Immature natural killer cell (primary cell): ENCODE measurements around the gene RHBDF2. TPM values are rescaled to one million over a fixed set of nuclear protein-coding genes. Genes with fewer than 3 reads are reported as not detected.

ENCODE experiments used
- DNase-seq, 3 donors: peaks; one replicate each; pipeline ENCODE4 v3.0.0; 2022; ENCODE audit warnings: mixed read lengths in 1 of 3
- H3K27ac Mint-ChIP-seq, 6 donors: one replicate each; pipeline ENCODE4 v1.8.0; 2020; ENCODE audit warnings: mixed read lengths in 6 of 6, mild to moderate bottlenecking in 5 of 6, inconsistent platforms in 4 of 6, moderate library complexity in 3 of 6
- H3K27me3 Mint-ChIP-seq, 3 donors: one replicate each; pipeline ENCODE4 v1.8.0; 2020 to 2021; ENCODE audit warnings: low read depth in 3 of 3, mild to moderate bottlenecking in 3 of 3, mixed read lengths in 3 of 3, moderate library complexity in 3 of 3, inconsistent platforms in 1 of 3
- H3K36me3 Mint-ChIP-seq, 3 donors: one replicate each; pipeline ENCODE4 v1.8.0; 2020; ENCODE audit warnings: mixed read lengths in 3 of 3, inconsistent platforms in 2 of 3, mild to moderate bottlenecking in 2 of 3
- H3K4me1 Mint-ChIP-seq, 2 donors: one replicate each; pipeline ENCODE4 v1.8.0; 2020; ENCODE audit warnings: inconsistent platforms in 2 of 2, mild to moderate bottlenecking in 2 of 2, mixed read lengths in 2 of 2, moderate library complexity in 1 of 2
- H3K4me3 Mint-ChIP-seq, 5 donors: one replicate each; pipeline ENCODE4 v1.8.0; 2020; ENCODE audit warnings: mild to moderate bottlenecking in 5 of 5, mixed read lengths in 5 of 5, inconsistent platforms in 3 of 5, moderate library complexity in 3 of 5
- H3K9me3 Mint-ChIP-seq, 6 donors: one replicate each; pipeline ENCODE4 v1.8.0; 2020; ENCODE audit warnings: mild to moderate bottlenecking in 6 of 6, mixed read lengths in 6 of 6, inconsistent platforms in 4 of 6, moderate library complexity in 3 of 6
- polyA plus RNA-seq, 3 donors: library from polyadenylated mRNA; unstranded; fragments of 300-500 nt; fragmentation: Illumina TruSeq; gene quantifications; one replicate each; pipeline ENCODE4 v1.2.3, GENCODE V29; 2021

Gene RHBDF2
- polyA plus RNA-seq, 3 donors from 2014 or later, result 19.3 to 90.5 (median 23.6) TPM

DNA sequence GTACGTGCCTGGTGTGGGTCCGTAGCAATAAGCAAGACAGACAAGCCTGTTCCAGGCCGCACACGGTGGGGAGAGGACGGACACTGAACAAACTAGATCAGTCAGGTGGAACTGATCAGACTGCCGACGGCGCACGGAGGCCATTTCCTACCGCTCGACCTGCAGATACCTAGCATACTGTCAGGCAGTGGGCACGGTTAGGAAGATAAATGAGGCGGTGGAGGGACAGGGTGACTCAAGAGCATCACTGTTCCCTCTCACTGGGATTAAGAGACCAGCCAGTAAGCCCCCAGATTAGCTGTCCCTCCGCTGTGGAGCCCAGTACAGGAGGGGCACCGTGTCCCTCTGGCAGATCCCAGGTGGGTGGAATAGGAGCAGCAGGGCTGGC is 29.0 kb downstream of the RHBDF2 start:
- Mint-ChIP-seq H3K27ac (no peak overlapping the region), H3K4me3 (no peak overlapping the region), H3K4me1 (no peaks in the 10 kb centered on the region), H3K9me3 (no peaks in the 10 kb centered on the region), H3K36me3 (peaks cover 3 to 17% (median 7%) of the 10 kb centered on the region in 3 donors), H3K27me3 (peaks cover 0 to 2% (median 1%) of the 10 kb centered on the region in 3 donors)
- no peak for DNase-seq

DNA sequence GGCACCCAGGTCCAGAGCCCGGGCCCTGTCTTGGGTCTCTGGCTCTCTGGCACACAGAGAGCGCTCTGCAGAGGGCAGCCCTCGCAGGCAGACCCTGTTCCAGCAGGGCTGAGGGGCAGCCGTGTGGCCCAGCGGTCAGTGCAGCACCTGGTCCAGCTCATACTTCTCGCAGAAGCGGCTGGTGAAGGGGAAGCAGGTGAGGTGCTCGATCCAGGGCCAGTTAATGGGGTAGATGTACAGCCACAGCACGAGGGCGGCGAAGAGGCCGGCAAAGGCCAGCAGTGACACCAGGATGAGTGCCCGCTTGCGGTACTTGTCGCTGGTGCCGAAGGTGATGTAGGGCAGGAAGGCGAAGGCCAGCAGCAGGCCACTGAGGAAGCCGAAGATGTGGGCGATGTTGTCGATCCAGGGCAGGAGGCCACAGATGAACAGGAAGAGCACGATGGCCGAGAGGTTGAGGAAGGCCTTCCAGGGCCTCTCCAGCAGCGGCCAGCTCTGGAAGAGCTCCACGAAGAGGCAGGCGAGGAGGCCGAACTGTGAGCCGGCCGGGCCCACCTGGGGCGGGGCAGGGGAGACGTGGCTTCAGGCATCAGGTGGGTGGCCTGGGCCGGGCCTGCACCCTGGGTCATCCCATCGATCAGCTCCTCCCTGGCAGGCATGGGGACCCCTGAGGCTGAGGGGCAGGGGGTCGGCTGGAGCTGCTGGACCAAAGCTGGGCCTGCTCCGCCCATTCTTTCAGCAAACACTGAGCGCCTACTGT is 29.5 kb downstream of the RHBDF2 start:
- no peak overlapping the region for H3K4me3 Mint-ChIP-seq
- DNase-seq, result no peak
- no peaks in the 10 kb centered on the region for H3K9me3 Mint-ChIP-seq
- H3K4me1 Mint-ChIP-seq, result no peaks in the 10 kb centered on the region
- peaks cover 0 to 2% (median 1%) of the 10 kb centered on the region in 3 donors for H3K27me3 Mint-ChIP-seq
- H3K27ac Mint-ChIP-seq, result peak overlapping the region in 2 of 6 donors; percentile 71 to 78
- H3K36me3 Mint-ChIP-seq, result peaks cover 3 to 17% (median 7%) of the 10 kb centered on the region in 3 donors

DNA sequence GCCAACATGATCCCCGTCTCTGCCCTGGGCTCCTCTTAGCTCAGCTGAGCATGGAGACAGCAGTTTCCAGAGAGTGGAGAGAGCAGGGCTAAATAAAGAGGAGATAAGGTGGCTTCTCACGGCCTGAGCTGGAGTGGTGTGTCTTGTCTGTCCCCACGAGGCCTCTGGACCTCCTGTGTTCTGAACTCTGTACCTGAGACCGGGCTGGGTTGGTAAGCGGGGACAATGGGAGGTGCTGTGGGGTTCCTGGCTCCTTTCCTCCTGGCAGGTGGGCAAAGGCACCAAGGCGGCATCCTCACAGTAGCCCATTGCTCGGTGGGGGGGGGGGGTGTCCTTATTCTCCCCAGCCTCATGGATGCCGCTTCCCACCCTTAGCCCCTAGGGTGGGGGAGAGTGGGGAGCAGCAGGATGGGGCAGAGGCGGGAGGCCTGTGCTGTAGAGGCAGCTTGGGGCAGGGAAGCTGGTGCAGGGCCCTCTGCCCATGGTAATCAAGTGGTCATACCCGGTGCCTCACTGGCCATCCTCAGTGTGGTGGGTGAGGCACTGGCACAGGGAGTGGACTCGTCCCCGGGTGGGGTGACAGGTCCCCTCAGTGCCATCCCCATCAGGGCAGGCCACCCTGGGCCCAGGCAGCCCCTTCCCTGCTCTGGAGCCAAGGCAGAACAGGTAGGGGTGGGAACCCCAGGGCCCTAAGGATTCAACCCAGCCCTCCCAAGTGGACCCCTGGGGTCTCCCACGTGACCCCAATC is 31.1 kb downstream of the RHBDF2 start:
- H3K4me3 Mint-ChIP-seq, result no peak overlapping the region
- DNase-seq, result no peak
- H3K27me3 Mint-ChIP-seq, result peaks cover 0 to 6% (median 1%) of the 10 kb centered on the region in 3 donors
- H3K27ac Mint-ChIP-seq, result peak overlapping the region in 2 of 6 donors; percentile 45 to 66
- peaks cover 4 to 7% of the 10 kb centered on the region in 2 donors for H3K4me1 Mint-ChIP-seq
- H3K36me3 Mint-ChIP-seq, result peaks cover 0 to 13% (median 4%) of the 10 kb centered on the region in 3 donors
- H3K9me3 Mint-ChIP-seq, result no peaks in the 10 kb centered on the region

DNA sequence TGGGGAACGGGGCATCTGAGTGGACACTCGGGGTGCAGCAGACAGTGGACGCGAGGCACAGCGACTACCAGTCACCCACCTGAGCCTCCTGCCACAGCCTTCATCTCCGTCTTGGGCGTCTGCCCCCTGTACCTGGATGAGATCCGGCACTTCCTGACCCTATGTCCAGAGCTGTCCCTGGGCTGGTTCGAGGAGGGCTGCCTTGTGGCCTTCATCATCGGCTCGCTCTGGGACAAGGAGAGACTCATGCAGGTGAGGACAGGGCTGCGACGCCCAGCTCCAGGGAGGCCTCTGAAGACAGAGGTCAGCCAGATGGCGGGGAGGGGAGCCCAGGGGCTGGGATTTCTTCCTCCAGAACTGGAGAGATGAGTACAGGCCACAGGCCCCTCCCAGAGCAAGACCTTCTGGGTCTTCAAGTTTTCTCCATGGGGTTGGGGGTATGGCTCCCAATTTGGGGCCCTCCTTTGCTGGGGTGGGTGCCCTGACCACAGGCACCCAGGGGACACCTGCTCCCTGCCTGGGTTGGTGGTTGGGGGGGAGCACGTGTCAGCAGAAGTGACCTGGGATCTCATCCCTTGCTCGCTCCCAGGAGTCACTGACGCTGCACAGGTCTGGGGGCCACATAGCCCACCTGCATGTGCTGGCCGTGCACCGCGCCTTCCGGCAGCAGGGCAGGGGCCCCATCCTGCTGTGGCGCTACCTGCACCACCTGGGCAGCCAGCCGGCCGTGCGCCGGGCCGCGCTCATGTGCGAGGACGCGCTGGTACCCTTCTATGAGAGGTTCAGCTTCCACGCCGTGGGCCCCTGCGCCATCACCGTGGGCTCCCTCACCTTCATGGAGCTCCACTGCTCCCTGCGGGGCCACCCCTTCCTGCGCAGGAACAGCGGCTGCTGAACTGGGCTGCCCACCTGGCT is 31.9 kb downstream of the RHBDF2 start:
- DNase-seq, result no peak
- peak overlapping the region in 1 of 6 donors; percentile 22 for H3K27ac Mint-ChIP-seq
- no peaks in the 10 kb centered on the region for H3K9me3 Mint-ChIP-seq
- peaks cover 4 to 7% of the 10 kb centered on the region in 2 donors for H3K4me1 Mint-ChIP-seq
- peaks cover 0 to 6% (median 1%) of the 10 kb centered on the region in 3 donors for H3K27me3 Mint-ChIP-seq
- H3K4me3 Mint-ChIP-seq, result no peak overlapping the region
- peaks cover 0 to 8% (median 3%) of the 10 kb centered on the region in 3 donors for H3K36me3 Mint-ChIP-seq

DNA sequence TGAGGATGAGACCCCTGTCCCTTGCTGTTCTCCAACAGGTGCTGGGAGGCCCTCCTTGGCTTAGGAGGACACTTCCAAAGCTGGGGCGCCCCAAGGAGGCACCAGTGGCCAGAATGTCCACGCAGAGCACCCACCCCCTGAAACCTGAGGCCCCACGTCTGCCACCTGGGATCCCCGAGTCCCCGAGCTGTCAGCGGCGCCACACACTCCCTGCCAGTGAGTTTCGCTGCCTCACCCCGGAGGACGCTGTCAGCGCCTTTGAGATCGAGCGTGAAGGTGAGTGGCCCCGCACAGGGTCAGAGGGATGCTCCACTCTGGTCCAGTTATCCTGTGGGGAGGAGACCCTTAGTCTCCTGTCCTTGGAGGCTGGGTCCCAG is 32.6 kb downstream of the RHBDF2 start:
- peak overlapping the region in 1 of 6 donors; percentile 55 for H3K27ac Mint-ChIP-seq
- H3K9me3 Mint-ChIP-seq, result no peaks in the 10 kb centered on the region
- no peak overlapping the region for H3K4me3 Mint-ChIP-seq
- peaks cover 0 to 6% (median 1%) of the 10 kb centered on the region in 3 donors for H3K27me3 Mint-ChIP-seq
- peaks cover 4 to 7% of the 10 kb centered on the region in 2 donors for H3K4me1 Mint-ChIP-seq
- DNase-seq, result no peak
- peaks cover 0 to 8% (median 3%) of the 10 kb centered on the region in 3 donors for H3K36me3 Mint-ChIP-seq

DNA sequence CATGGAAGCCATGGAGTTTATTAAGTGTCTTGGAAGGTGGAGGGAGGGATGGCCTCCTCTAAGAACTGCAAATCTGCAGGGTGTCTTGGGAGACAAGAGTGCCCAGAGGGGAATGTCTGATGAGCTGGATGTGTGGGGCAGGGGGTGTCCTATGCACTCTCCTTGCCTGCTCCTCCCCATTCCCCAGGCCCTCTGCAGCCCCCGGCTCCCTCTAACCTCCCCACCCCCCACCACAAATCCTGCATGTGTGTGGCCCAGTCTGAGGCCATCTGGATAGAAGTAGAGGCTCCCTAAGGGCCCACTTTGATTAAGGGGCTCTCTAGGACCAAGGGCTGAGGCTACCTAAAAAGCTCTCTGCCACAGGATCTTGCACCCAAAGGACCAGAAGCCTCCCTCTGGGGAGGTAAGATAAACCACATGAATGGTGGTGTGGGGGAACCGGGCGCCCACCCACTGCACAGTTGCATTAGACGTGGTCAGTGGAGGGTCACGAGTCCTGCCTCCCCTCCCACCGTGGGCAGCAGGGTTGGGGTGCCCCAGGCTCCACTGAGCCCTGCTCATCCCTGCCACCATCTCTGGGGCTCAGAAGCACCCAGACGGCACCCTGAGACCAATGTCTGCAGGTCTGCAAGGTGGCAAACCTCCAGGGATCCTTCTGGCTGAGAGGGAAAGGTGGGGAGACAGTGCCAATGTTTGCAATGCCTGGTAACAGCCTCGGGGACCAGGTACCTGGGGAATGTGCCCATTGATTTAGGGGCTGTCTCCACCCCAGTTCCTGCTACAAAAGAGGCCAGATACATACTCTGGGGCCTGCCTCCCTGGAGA is 33.2 kb downstream of the RHBDF2 start:
- Mint-ChIP-seq H3K27ac (peak overlapping the region in 5 of 6 donors; percentile 20 to 55 (median 37)), H3K36me3 (peaks cover 0 to 8% (median 3%) of the 10 kb centered on the region in 3 donors), H3K27me3 (peaks cover 0 to 6% (median 1%) of the 10 kb centered on the region in 3 donors), H3K9me3 (no peaks in the 10 kb centered on the region), H3K4me3 (no peak overlapping the region), H3K4me1 (peaks cover 4 to 7% of the 10 kb centered on the region in 2 donors)
- no peak for DNase-seq

DNA sequence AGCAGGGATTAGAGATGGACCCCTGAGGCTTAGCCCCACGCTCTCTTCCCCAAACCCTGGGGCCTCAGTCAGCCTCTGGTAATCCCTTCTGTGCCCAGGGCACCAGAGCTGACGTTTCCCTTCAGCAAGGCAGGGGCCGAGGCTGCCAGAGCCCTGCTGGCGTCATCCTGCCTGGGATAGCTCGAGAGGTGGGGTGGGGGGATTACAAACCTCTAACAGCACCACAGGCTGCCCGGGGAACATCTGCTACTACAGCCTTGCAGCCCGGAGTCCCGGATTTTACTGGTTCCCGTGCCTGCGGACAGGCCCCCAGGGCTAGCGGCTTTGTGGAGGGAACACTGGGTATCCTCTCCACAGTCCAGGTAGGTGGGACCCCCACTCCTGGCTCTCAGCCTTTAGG is 33.9 kb downstream of the RHBDF2 start, which contains the start of gene AANAT:
Gene AANAT (plus strand): TSS at position 238 of the 400 bp plus-strand sequence. CDS start 1,144 bp downstream, outside the sequence.
- Mint-ChIP-seq H3K27me3 (peaks cover 0 to 9% (median 1%) of the 10 kb centered on the region in 3 donors), H3K4me1 (peaks cover 4 to 7% of the 10 kb centered on the region in 2 donors), H3K9me3 (no peaks in the 10 kb centered on the region), H3K36me3 (peaks cover 0 to 8% (median 3%) of the 10 kb centered on the region in 3 donors), H3K27ac (peak within 1 kb of the TSS; percentile 37 to 61 (median 52)), H3K4me3 (no peak within 1 kb of the TSS)
- no peak for DNase-seq

DNA sequence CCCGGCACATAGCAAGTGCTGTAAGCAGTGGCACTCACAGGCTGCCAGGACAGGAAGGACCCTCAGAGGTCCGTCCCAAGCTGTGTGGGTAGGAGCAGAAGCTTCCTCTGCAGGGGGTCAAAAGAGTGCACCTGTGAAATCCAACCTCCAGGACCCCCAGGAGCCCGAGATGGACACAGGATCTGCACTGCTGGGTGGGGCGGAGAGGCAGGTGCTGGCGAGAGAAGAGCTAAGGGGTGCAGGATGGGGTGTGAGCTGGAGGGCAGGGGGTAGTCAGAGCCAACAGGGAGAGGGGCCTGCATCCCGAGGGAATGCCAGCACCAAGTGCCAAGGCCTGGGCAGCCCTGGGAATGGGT is 34.5 kb downstream of the RHBDF2 start:
- Mint-ChIP-seq H3K4me3 (no peak overlapping the region), H3K36me3 (peaks cover 0 to 7% (median 3%) of the 10 kb centered on the region in 3 donors), H3K27ac (peak overlapping the region in 3 of 6 donors; percentile 40 to 61 (median 45)), H3K9me3 (no peaks in the 10 kb centered on the region), H3K27me3 (peaks cover 0 to 12% (median 1%) of the 10 kb centered on the region in 3 donors), H3K4me1 (peaks cover 4 to 7% of the 10 kb centered on the region in 2 donors)
- no peak for DNase-seq

DNA sequence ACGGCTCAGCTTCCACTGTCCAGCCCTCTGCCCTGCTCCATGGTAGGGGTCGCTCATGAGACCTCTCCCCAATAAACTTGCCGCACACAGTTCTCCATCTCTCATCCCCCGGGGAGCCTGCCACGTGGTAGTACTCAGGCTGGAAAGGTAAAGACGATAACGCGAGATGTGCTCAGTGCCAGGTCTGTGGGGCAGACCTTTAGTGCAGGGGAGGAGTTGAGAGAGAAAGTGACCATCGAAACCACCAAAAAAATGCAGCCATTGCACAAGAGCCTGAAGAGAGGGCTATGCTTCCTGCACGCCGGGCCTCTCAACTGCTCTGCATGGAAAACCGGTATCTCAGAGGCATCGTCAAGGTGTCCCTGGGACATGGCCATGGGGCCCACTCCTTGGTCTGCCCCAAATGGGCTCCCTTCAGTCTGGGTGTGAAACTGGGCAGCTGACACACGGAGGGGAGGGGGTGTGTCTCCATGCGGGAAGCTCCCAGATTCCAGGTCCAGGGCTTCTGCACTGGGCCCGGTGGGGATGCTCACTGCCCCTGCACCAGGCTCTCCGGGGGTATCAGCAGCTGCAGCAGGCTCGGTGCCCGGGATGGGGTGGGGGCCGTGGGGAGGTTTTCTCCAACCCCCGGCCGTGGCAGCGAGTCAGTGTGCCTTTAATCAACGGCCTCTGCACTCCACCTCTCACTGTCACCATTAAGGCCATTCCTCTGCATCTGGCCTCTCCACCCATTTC is 38.5 kb downstream of the RHBDF2 start:
- H3K4me1 Mint-ChIP-seq, result peaks cover 4 to 7% of the 10 kb centered on the region in 2 donors
- no peak overlapping the region for H3K27ac Mint-ChIP-seq
- no peak overlapping the region for H3K4me3 Mint-ChIP-seq

DNA sequence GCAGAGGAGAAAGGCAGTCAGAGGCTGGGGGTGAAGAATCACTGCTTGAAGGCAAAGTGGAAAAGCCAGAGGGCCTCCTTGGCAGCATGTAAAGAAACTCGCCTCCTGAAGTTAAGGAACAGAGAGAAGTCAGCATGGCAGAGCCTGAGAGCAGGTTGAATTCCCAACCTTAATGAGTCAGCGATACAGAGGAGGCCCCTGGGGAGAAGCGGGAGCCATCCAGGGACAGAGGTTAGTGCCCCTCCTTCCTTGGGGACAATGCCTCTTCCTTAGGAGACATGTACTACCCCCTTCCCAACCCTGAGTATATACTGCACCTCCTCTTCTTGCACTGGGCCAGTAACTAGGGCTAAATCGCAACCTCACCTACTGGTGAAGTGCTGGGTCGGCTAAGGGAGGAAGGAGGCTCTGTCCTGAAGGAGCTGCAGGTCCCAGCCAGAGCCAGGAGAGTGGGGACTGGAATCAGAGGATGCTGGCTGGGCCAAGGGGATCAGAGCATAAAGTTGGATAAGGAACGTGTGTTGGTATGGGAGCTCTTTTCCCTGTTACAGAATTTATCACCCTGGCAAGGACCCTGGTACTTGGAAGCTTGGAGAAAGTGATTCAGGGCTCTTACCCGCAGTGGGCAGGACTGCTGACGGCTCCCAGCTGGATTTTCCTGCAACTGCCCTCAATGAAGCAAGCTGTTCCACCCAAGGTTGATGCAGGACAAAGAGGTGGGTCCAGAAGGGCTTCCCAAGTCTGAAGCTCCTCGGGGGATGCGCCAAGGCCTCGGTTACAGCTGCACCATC is 39.3 kb downstream of the RHBDF2 start:
- peak overlapping the region in 1 of 6 donors; percentile 66 for H3K27ac Mint-ChIP-seq
- H3K4me1 Mint-ChIP-seq, result peaks cover 4 to 7% of the 10 kb centered on the region in 2 donors
- H3K4me3 Mint-ChIP-seq, result no peak overlapping the region
- DNase-seq, result no peak
- H3K36me3 Mint-ChIP-seq, result no peaks in the 10 kb centered on the region
- H3K9me3 Mint-ChIP-seq, result no peaks in the 10 kb centered on the region
- peaks cover 1 to 11% (median 3%) of the 10 kb centered on the region in 3 donors for H3K27me3 Mint-ChIP-seq

More for the DNA sequence above, 38.5 kb downstream of the RHBDF2 start:
- no peak for DNase-seq
- no peaks in the 10 kb centered on the region for H3K36me3 Mint-ChIP-seq
- H3K27me3 Mint-ChIP-seq, result peaks cover 1 to 11% (median 3%) of the 10 kb centered on the region in 3 donors
- H3K9me3 Mint-ChIP-seq, result no peaks in the 10 kb centered on the region

DNA sequence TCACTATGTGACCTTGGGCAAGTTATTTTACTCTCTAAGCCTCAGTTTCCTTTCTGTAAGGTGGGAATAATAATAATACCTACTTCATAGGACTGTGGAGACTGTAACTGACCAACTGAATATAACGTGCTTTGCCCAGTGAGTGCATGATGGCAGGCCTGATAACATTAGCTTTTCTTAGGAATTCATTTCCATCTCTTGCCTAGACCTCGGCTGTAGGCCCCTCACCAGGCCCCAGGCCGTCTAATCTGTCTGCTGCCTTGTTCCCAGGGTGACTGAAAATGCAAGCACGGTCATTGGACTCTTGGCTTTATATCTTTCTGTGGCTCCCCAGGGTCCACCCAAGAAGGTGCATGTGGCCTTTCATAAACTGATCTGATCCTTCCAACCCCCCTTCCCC is 41.5 kb downstream of the RHBDF2 start:
- H3K27ac Mint-ChIP-seq, result peak overlapping the region in 1 of 6 donors; percentile 67
- no peaks in the 10 kb centered on the region for H3K36me3 Mint-ChIP-seq
- H3K27me3 Mint-ChIP-seq, result peaks cover 1 to 7% (median 3%) of the 10 kb centered on the region in 3 donors
- no peaks in the 10 kb centered on the region for H3K9me3 Mint-ChIP-seq
- no peak overlapping the region for H3K4me3 Mint-ChIP-seq
- no peaks in the 10 kb centered on the region for H3K4me1 Mint-ChIP-seq
- DNase-seq, result no peak
